Stimulated activated CD4-positive, alpha-beta T cell treated with anti-CD3 and anti-CD28 coated beads, Interleukin-1b, Interleukin-23, amount 100 ng/mL, for 48 hours (primary cell): ENCODE measurements around the gene SEMA3A.
"Not testable (repeated sequence)": the region's sequence is repeated elsewhere in the genome, so short reads cannot be mapped to it uniquely, and the experiment has no call there.

Experiments
- DNase-seq: peaks from one replicate; pipeline ENCODE4 v3.0.0-alpha.2; 2020

The SEMA3A gene

GRCh38 chr7:84150370-84150769, 44.2 kb downstream of the SEMA3A start:
- DNase-seq, result not testable (repeated sequence)

GRCh38 chr7:84149573-84149972, 45.0 kb downstream of the SEMA3A start:
- no peak for DNase-seq

GRCh38 chr7:84145892-84146291, 48.7 kb downstream of the SEMA3A start:
- DNase-seq, result no peak

GRCh38 chr7:84144935-84145334, 49.7 kb downstream of the SEMA3A start:
- DNase-seq, result no peak

GRCh38 chr7:84144480-84144879, 50.1 kb downstream of the SEMA3A start:
- no peak for DNase-seq

- DNase-seq, result no peak
Measured at GRCh38 chr7:84142726-84143125, 51.9 kb downstream of the SEMA3A start.

GRCh38 chr7:84139986-84140729, 54.4 kb downstream of the SEMA3A start:
- DNase-seq, result no peak

- DNase-seq, result no peak
Measured at GRCh38 chr7:84138411-84138810, 56.2 kb downstream of the SEMA3A start.

- no peak for DNase-seq
Measured at GRCh38 chr7:84137812-84138211, 56.8 kb downstream of the SEMA3A start.

GRCh38 chr7:84136809-84137208, 57.8 kb downstream of the SEMA3A start:
- DNase-seq, result no peak

- DNase-seq, result no peak
Measured at GRCh38 chr7:84136336-84136735, 58.3 kb downstream of the SEMA3A start.

- DNase-seq, result no peak
Measured at GRCh38 chr7:84134169-84134568, 60.4 kb downstream of the SEMA3A start.

- DNase-seq, result no peak
Measured at GRCh38 chr7:84125654-84126053, 68.9 kb downstream of the SEMA3A start.

GRCh38 chr7:84123965-84124547, 70.5 kb downstream of the SEMA3A start:
- DNase-seq, result no peak

- no peak for DNase-seq
Measured at GRCh38 chr7:84122582-84123360, 71.8 kb downstream of the SEMA3A start.

- no peak for DNase-seq
Measured at GRCh38 chr7:84117304-84117703, 77.3 kb downstream of the SEMA3A start.

- no peak for DNase-seq
Measured at GRCh38 chr7:84113906-84114850, 80.4 kb downstream of the SEMA3A start.

- no peak for DNase-seq
Measured at GRCh38 chr7:84113286-84113685, 81.3 kb downstream of the SEMA3A start.

- DNase-seq, result no peak
Measured at GRCh38 chr7:84112771-84113170, 81.8 kb downstream of the SEMA3A start.

GRCh38 chr7:84111842-84112241, 82.7 kb downstream of the SEMA3A start:
- DNase-seq, result no peak

- DNase-seq, result no peak
Measured at GRCh38 chr7:84110400-84110799, 84.2 kb downstream of the SEMA3A start.

GRCh38 chr7:84108787-84109186, 85.8 kb downstream of the SEMA3A start:
- DNase-seq, result no peak

GRCh38 chr7:84108119-84108518, 86.5 kb downstream of the SEMA3A start:
- no peak for DNase-seq
